ENCODE data around the gene ITPR1.

Gene ITPR1

GRCh38 chr3:4665197-4665596, 172.0 kb downstream of the ITPR1 start:
- no peaks in the 10 kb centered on the region for H3K36me3 ChIP-seq (ENCODE audit: insufficient read depth, low read length)
- no peak for DNase-seq (ENCODE audit: low read depth, low spot score)
- H3K9me3 ChIP-seq (ENCODE audit: low read depth, low read length), result no peaks in the 10 kb centered on the region
- no peak overlapping the region for H3K9ac ChIP-seq (ENCODE audit: insufficient read length)
- H3K4me3 ChIP-seq, result no peak overlapping the region
- TF ChIP-seq POLR2AphosphoS5 (IDR thresholded peaks at IDR 0.05; ENCODE audit: borderline replicate concordance, low read depth, low read length), result no peak
- TF ChIP-seq EZH2 (IDR thresholded peaks at IDR 0.05), result no peak
- no peak for TF ChIP-seq FOXP2 (optimal IDR thresholded peaks at IDR 0.05; ENCODE audit: control extremely low read depth, extremely low read length, insufficient read depth)
- no peak overlapping the region for H3K27ac ChIP-seq

DNA sequence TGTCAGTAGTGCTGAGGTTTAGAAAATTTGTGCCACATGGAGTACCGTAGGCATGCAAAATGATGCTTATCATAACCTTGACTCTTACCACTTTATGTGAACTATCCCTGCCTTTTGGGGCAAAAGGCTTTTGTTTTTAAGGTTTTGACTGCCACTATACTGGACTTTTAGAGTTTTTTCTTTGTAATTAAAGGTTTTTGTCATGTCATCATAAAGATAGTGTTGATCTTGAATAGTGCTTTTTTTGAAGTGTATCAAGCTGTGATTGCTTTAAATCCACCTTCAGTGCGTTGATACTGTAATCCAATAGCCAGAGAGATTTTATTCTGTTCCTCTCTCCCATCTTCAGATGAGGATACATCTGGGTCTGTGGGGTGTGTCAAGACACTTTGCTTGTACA, 172.9 kb downstream of the ITPR1 start:
- DNase-seq (ENCODE audit: low read depth, low spot score), result no peak
- TF ChIP-seq EZH2 (IDR thresholded peaks at IDR 0.05) (no peak), POLR2AphosphoS5 (IDR thresholded peaks at IDR 0.05; ENCODE audit: borderline replicate concordance, low read depth, low read length) (no peak), FOXP2 (optimal IDR thresholded peaks at IDR 0.05; ENCODE audit: control extremely low read depth, extremely low read length, insufficient read depth) (no peak)
- Histone ChIP-seq H3K9me3 (ENCODE audit: low read depth, low read length) (no peaks in the 10 kb centered on the region), H3K36me3 (ENCODE audit: insufficient read depth, low read length) (no peaks in the 10 kb centered on the region), H3K9ac (ENCODE audit: insufficient read length) (no peak overlapping the region), H3K27ac (no peak overlapping the region), H3K4me3 (no peak overlapping the region)

- TF ChIP-seq POLR2AphosphoS5 (IDR thresholded peaks at IDR 0.05; ENCODE audit: borderline replicate concordance, low read depth, low read length) (no peak), EZH2 (IDR thresholded peaks at IDR 0.05) (no peak), FOXP2 (optimal IDR thresholded peaks at IDR 0.05; ENCODE audit: control extremely low read depth, extremely low read length, insufficient read depth) (no peak)
- H3K4me3 ChIP-seq, result no peak overlapping the region
- DNase-seq (ENCODE audit: low read depth, low spot score), result no peak
- H3K9me3 ChIP-seq (ENCODE audit: low read depth, low read length), result no peaks in the 10 kb centered on the region
- no peak overlapping the region for H3K27ac ChIP-seq
- H3K9ac ChIP-seq (ENCODE audit: insufficient read length), result no peak overlapping the region
- H3K36me3 ChIP-seq (ENCODE audit: insufficient read depth, low read length), result no peaks in the 10 kb centered on the region
Observed at GRCh38 chr3:4670352-4670751, 177.2 kb downstream of the ITPR1 start.

- Histone ChIP-seq H3K4me3 (no peak overlapping the region), H3K36me3 (ENCODE audit: insufficient read depth, low read length) (no peaks in the 10 kb centered on the region), H3K9ac (ENCODE audit: insufficient read length) (no peak overlapping the region), H3K9me3 (ENCODE audit: low read depth, low read length) (no peaks in the 10 kb centered on the region), H3K27ac (no peak overlapping the region)
- no peak for DNase-seq (ENCODE audit: low read depth, low spot score)
- TF ChIP-seq POLR2AphosphoS5 (IDR thresholded peaks at IDR 0.05; ENCODE audit: borderline replicate concordance, low read depth, low read length) (no peak), FOXP2 (optimal IDR thresholded peaks at IDR 0.05; ENCODE audit: control extremely low read depth, extremely low read length, insufficient read depth) (no peak), EZH2 (IDR thresholded peaks at IDR 0.05) (no peak)
Observed at GRCh38 chr3:4672725-4673275, 179.7 kb downstream of the ITPR1 start.

GRCh38 chr3:4674216-4674615, 181.1 kb downstream of the ITPR1 start:
- DNase-seq (ENCODE audit: low read depth, low spot score), result no peak
- TF ChIP-seq EZH2 (IDR thresholded peaks at IDR 0.05), result no peak
- TF ChIP-seq FOXP2 (optimal IDR thresholded peaks at IDR 0.05; ENCODE audit: control extremely low read depth, extremely low read length, insufficient read depth), result no peak
- no peak for TF ChIP-seq POLR2AphosphoS5 (IDR thresholded peaks at IDR 0.05; ENCODE audit: borderline replicate concordance, low read depth, low read length)
- no peaks in the 10 kb centered on the region for H3K9me3 ChIP-seq (ENCODE audit: low read depth, low read length)
- no peak overlapping the region for H3K9ac ChIP-seq (ENCODE audit: insufficient read length)
- H3K27ac ChIP-seq, result no peak overlapping the region
- no peaks in the 10 kb centered on the region for H3K36me3 ChIP-seq (ENCODE audit: insufficient read depth, low read length)
- no peak overlapping the region for H3K4me3 ChIP-seq

GRCh38 chr3:4675704-4676103, 182.6 kb downstream of the ITPR1 start:
- DNase-seq (ENCODE audit: low read depth, low spot score), result no peak
- TF ChIP-seq FOXP2 (optimal IDR thresholded peaks at IDR 0.05; ENCODE audit: control extremely low read depth, extremely low read length, insufficient read depth), result no peak
- TF ChIP-seq POLR2AphosphoS5 (IDR thresholded peaks at IDR 0.05; ENCODE audit: borderline replicate concordance, low read depth, low read length), result no peak
- no peak for TF ChIP-seq EZH2 (IDR thresholded peaks at IDR 0.05)
- H3K36me3 ChIP-seq (ENCODE audit: insufficient read depth, low read length), result no peaks in the 10 kb centered on the region
- no peak overlapping the region for H3K4me3 ChIP-seq
- H3K9ac ChIP-seq (ENCODE audit: insufficient read length), result no peak overlapping the region
- no peak overlapping the region for H3K27ac ChIP-seq
- no peaks in the 10 kb centered on the region for H3K9me3 ChIP-seq (ENCODE audit: low read depth, low read length)

- Histone ChIP-seq H3K27ac (no peak overlapping the region), H3K4me3 (no peak overlapping the region), H3K9me3 (ENCODE audit: low read depth, low read length) (no peaks in the 10 kb centered on the region), H3K9ac (ENCODE audit: insufficient read length) (no peak overlapping the region), H3K36me3 (ENCODE audit: insufficient read depth, low read length) (no peaks in the 10 kb centered on the region)
- TF ChIP-seq EZH2 (IDR thresholded peaks at IDR 0.05), result no peak
- TF ChIP-seq POLR2AphosphoS5 (IDR thresholded peaks at IDR 0.05; ENCODE audit: borderline replicate concordance, low read depth, low read length), result no peak
- TF ChIP-seq FOXP2 (optimal IDR thresholded peaks at IDR 0.05; ENCODE audit: control extremely low read depth, extremely low read length, insufficient read depth), result no peak
- no peak for DNase-seq (ENCODE audit: low read depth, low spot score)
Observed at GRCh38 chr3:4678320-4678719, 185.2 kb downstream of the ITPR1 start.

DNA sequence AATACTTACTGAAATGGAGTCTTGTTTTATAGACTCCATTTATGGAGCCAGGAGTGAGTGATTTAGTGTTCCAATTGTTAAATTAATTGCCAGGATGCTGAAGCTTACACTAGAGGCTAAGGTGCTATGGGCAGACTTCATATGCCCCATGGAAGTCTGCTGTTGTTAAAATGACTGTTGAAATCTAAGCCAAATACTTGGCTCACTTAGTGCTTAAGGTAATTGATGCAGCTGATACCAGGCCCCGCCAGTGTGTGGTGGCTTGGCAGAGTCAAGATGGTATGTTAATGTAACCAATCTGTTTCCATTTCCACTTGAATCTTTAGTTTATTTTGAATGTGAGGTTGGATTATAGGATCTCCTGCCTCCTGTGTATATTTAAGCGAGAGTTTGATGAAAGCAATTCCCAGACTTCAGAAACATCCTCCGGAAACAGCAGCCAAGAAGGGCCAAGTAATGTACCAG, 187.1 kb downstream of the ITPR1 start:
- no peak for DNase-seq (ENCODE audit: low read depth, low spot score)
- Histone ChIP-seq H3K9me3 (ENCODE audit: low read depth, low read length) (no peaks in the 10 kb centered on the region), H3K4me3 (no peak overlapping the region), H3K36me3 (ENCODE audit: insufficient read depth, low read length) (no peaks in the 10 kb centered on the region), H3K27ac (no peak overlapping the region), H3K9ac (ENCODE audit: insufficient read length) (no peak overlapping the region)
- TF ChIP-seq EZH2 (IDR thresholded peaks at IDR 0.05) (no peak), POLR2AphosphoS5 (IDR thresholded peaks at IDR 0.05; ENCODE audit: borderline replicate concordance, low read depth, low read length) (no peak), FOXP2 (optimal IDR thresholded peaks at IDR 0.05; ENCODE audit: control extremely low read depth, extremely low read length, insufficient read depth) (no peak)

DNA sequence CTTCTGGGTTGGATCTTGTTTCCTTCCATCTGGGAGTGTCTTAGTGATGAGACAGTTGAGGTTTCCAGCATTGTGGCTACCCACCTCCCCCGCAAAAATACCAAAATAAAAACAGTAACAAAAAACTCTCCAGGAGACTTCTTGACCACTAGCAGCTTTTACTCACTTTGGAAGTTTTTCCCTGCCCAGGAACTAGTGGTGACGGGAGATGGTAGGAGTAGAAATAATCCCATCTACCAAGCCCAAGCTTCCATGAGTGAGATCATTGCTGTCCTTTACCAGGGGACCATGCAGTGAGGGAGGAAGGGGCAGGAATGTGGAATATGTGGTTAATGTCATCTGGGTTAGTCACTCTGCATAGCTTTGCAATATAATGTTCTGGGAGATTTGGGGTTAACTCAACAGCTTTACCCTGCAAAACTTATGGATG, 187.7 kb downstream of the ITPR1 start:
- H3K36me3 ChIP-seq (ENCODE audit: insufficient read depth, low read length), result no peaks in the 10 kb centered on the region
- H3K9me3 ChIP-seq (ENCODE audit: low read depth, low read length), result no peaks in the 10 kb centered on the region
- no peak overlapping the region for H3K9ac ChIP-seq (ENCODE audit: insufficient read length)
- no peak for DNase-seq (ENCODE audit: low read depth, low spot score)
- TF ChIP-seq POLR2AphosphoS5 (IDR thresholded peaks at IDR 0.05; ENCODE audit: borderline replicate concordance, low read depth, low read length), result no peak
- no peak for TF ChIP-seq FOXP2 (optimal IDR thresholded peaks at IDR 0.05; ENCODE audit: control extremely low read depth, extremely low read length, insufficient read depth)
- TF ChIP-seq EZH2 (IDR thresholded peaks at IDR 0.05), result no peak
- H3K27ac ChIP-seq, result no peak overlapping the region
- no peak overlapping the region for H3K4me3 ChIP-seq

Data from SK-N-MC (cell line).